Coronary artery (tissue), 2 donors: ENCODE measurements around the gene TSPAN4.

Experiments
- DNase-seq: peaks from one replicate; pipeline ENCODE4 v3.0.0-alpha.2; 2017; ENCODE audit warnings: low spot score
- H3K27ac ChIP-seq, 2 donors: fragments of 200-600 bp; sonication (generic); one replicate each; pipeline ENCODE4 v1.5.1; 2016 to 2019
- H3K4me3 ChIP-seq: fragments of 200-600 bp; sonication (generic); 2 replicates; pipeline ENCODE4 v1.5.1; 2016; ENCODE audit warnings: mild to moderate bottlenecking, moderate library complexity
- TF ChIP-seq, protein P1 (sequence below): fragments of 200-600 bp; sonication (generic); IDR thresholded peaks from one replicate; pipeline ENCODE4 v1.5.1; 2019; ENCODE audit warnings: antibody characterized with exemption

The TSPAN4 gene

GRCh38 chr11:820655-821511 lies 21.8 kb upstream of the TSPAN4 start:
- Histone ChIP-seq H3K27ac (peak overlapping the region; percentile 93 to 99), H3K4me3 (peak overlapping the region; percentile 91)
- peak; percentile 97 for DNase-seq
- TF ChIP-seq, protein P1, sequence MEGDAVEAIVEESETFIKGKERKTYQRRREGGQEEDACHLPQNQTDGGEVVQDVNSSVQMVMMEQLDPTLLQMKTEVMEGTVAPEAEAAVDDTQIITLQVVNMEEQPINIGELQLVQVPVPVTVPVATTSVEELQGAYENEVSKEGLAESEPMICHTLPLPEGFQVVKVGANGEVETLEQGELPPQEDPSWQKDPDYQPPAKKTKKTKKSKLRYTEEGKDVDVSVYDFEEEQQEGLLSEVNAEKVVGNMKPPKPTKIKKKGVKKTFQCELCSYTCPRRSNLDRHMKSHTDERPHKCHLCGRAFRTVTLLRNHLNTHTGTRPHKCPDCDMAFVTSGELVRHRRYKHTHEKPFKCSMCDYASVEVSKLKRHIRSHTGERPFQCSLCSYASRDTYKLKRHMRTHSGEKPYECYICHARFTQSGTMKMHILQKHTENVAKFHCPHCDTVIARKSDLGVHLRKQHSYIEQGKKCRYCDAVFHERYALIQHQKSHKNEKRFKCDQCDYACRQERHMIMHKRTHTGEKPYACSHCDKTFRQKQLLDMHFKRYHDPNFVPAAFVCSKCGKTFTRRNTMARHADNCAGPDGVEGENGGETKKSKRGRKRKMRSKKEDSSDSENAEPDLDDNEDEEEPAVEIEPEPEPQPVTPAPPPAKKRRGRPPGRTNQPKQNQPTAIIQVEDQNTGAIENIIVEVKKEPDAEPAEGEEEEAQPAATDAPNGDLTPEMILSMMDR: no peak

GRCh38 chr11:821512-822371 lies 20.9 kb upstream of the TSPAN4 start:
- Histone ChIP-seq H3K27ac (peak overlapping the region; percentile 93 to 99), H3K4me3 (peak overlapping the region; percentile 91)
- TF ChIP-seq, protein P1: no peak
- DNase-seq: no peak

DNA sequence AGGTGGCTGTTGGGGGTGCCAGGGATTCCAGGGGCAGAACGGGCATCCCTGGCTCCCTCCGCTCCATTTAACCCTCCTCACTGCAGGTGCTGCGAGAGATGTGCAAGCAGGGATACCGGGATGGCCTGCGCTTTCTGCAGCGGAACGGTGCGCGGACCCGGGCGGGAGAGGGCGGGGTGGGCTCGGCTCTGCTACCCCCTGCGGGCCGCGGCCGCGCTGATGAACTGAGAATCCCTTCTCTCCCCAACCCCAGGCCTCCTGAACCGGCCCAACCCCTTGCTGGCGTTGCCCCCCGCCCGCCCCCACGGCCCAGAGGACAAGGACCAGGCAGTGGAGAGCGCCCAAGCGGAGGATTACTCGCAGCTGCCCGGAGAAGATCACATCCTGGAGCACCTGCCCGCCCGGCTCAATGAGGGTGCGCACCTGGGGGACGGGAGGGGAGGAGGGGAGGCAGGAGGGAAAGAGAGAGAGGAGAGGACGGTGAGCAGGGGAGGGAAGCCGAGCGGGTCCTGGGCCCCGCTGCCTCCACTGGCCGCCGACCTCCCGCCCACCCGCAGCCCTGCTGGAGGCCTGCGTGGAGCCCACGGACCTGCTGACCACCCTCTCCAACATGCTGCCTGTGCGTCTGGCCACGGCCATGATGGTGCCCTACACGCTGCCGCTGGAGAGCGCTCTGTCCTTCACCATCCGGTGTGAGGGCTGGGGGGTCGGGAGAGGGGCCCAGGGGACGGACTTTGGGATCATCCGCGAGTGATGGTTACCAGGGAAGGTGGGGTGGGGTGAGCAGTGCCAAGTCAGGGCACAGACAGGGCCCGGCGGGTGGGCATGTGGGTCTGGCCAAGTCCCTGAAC lies 19.0 kb upstream of the TSPAN4 start:
- H3K27ac ChIP-seq: no peak overlapping the region
- no peak for DNase-seq
- H3K4me3 ChIP-seq: no peak overlapping the region
- TF ChIP-seq, protein P1: no peak

GRCh38 chr11:824292-824880 lies 18.3 kb upstream of the TSPAN4 start:
- TF ChIP-seq, protein P1: no peak
- Histone ChIP-seq H3K27ac (no peak overlapping the region), H3K4me3 (no peak overlapping the region)
- no peak for DNase-seq

DNA sequence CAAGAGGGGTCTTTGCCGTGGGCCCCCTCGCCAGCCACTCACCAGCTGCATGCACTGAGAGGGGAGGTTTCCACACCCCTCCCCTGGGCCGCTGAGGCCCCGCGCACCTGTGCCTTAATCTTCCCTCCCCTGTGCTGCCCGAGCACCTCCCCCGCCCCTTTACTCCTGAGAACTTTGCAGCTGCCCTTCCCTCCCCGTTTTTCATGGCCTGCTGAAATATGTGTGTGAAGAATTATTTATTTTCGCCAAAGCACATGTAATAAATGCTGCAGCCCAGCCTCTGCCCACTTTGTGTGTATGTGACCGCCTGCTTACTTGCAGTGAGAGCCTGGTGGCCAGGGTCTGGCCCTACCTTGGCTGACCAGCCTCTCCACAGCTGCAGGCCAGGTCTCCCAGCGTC lies 17.7 kb upstream of the TSPAN4 start:
- DNase-seq: no peak
- no peak overlapping the region for H3K4me3 ChIP-seq
- TF ChIP-seq, protein P1: no peak
- H3K27ac ChIP-seq: no peak overlapping the region
